ENCODE data around the gene TMEM127. TPM values are rescaled to one million over a fixed set of nuclear protein-coding genes. Genes with fewer than 3 reads are reported as not detected.

The TMEM127 gene
- total RNA-seq, 1 donor from 2014 or later = 85.7 TPM

DNA sequence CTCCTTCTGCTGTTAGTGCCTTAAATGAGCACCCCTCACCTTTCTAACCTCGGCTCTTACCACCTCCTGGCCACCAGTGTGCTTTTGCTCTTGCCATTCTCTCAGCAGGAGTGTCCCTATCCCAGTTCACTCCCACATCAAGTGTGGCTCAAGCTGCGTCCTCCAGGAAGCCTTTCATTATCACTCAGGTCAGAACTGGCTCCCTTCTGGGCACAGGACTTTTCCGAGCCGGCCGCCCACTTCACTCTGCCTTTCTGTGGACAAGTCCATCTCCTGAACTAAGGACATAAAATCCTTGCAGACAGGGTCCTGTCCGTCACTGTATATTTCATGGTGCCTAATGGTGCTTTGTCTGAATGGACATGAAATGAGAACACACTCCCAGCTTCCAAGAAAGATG, 15.6 kb downstream of the TMEM127 start:
- TF ChIP-seq, protein P1, sequence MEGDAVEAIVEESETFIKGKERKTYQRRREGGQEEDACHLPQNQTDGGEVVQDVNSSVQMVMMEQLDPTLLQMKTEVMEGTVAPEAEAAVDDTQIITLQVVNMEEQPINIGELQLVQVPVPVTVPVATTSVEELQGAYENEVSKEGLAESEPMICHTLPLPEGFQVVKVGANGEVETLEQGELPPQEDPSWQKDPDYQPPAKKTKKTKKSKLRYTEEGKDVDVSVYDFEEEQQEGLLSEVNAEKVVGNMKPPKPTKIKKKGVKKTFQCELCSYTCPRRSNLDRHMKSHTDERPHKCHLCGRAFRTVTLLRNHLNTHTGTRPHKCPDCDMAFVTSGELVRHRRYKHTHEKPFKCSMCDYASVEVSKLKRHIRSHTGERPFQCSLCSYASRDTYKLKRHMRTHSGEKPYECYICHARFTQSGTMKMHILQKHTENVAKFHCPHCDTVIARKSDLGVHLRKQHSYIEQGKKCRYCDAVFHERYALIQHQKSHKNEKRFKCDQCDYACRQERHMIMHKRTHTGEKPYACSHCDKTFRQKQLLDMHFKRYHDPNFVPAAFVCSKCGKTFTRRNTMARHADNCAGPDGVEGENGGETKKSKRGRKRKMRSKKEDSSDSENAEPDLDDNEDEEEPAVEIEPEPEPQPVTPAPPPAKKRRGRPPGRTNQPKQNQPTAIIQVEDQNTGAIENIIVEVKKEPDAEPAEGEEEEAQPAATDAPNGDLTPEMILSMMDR (IDR thresholded peaks at IDR 0.05; ENCODE audit: borderline replicate concordance) = no peak
- Histone ChIP-seq H3K36me3 (peaks cover 36% of the 10 kb centered on the region), H3K4me3 (no peak overlapping the region), H3K4me1 (peaks cover 80% of the 10 kb centered on the region), H3K9me3 (replicated peaks) (no peaks in the 10 kb centered on the region), H3K27me3 (ENCODE audit: low read depth) (no peaks in the 10 kb centered on the region), H3K27ac (replicated peaks) (peak overlapping the region; percentile 96)
- no peak for DNase-seq
- intact Hi-C loops (cut with micrococcal nuclease) = no loop called here

DNA sequence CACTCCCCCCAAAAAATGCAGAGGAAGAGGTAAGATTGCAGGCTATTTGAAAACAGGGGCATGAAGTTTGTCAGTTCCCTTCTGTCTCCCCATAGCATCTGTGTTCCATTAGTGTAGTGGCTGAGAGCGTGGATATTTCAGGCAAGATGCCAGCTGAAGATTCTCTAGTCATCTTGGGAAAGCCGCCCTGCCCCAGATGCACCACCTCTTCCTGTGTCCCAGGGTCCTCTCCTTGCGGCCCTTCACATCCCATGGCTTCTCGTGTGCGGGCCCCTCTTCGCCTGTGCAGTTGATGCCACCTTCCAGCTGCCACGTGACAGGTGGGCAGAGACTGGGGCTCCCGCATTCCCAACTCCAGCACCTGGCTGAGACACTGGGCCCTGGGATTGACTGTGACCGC, 16.1 kb downstream of the TMEM127 start:
- Histone ChIP-seq H3K36me3 (peaks cover 30% of the 10 kb centered on the region), H3K4me1 (peaks cover 74% of the 10 kb centered on the region), H3K4me3 (no peak overlapping the region), H3K27ac (replicated peaks) (peak overlapping the region; percentile 96), H3K9me3 (replicated peaks) (no peaks in the 10 kb centered on the region), H3K27me3 (ENCODE audit: low read depth) (no peaks in the 10 kb centered on the region)
- no peak for DNase-seq
- TF ChIP-seq, protein P1 (IDR thresholded peaks at IDR 0.05; ENCODE audit: borderline replicate concordance) = no peak
- intact Hi-C loops (cut with micrococcal nuclease) = no loop called here

DNA sequence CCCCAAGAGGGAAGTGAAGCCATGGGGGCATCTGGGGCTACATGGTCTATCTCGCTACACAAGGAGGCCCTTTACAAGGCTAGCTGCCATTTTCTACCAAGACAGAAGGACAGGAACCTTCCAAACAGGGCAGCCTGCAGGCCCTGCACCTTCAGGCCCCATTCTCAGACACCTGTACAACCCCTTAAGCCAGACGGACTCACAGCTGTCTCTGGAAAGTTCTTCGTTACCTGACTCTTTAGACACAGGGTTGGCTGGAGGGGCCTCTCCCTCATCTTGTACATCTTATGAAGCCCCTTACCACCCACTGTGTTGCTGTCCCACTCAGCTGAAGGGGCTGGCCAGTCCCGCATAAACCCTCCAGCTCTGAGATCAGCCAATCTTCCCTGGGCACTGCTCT, 17.2 kb downstream of the TMEM127 start:
- Histone ChIP-seq H3K36me3 (peaks cover 20% of the 10 kb centered on the region), H3K4me3 (no peak overlapping the region), H3K4me1 (peaks cover 64% of the 10 kb centered on the region), H3K27ac (replicated peaks) (no peak overlapping the region), H3K27me3 (ENCODE audit: low read depth) (no peaks in the 10 kb centered on the region), H3K9me3 (replicated peaks) (no peaks in the 10 kb centered on the region)
- intact Hi-C loops (cut with micrococcal nuclease) = no loop called here
- TF ChIP-seq, protein P1 (IDR thresholded peaks at IDR 0.05; ENCODE audit: borderline replicate concordance) = no peak
- no peak for DNase-seq

DNA sequence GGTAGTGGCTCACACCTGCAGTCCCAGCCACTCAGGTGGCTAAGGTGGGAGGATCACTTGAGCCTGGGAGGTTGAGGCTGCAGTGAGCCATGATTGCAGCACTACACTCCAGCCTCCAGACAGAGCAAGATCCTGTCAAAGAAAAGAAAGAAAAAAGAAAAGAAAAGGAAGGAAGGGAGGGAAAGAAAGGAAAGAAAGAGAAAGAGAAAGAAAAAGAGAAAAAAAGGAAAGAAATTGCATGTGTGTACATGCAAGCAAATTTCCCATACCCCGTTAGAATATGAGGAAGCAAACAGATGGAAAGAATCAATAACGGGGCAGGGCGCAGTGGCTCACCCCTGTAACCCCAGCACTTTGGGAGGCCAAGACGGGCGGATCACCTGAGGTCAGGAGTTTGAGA, 17.9 kb downstream of the TMEM127 start:
- intact Hi-C loops (cut with micrococcal nuclease) = no loop called here
- no peak overlapping the region for H3K27ac ChIP-seq (replicated peaks)

DNA sequence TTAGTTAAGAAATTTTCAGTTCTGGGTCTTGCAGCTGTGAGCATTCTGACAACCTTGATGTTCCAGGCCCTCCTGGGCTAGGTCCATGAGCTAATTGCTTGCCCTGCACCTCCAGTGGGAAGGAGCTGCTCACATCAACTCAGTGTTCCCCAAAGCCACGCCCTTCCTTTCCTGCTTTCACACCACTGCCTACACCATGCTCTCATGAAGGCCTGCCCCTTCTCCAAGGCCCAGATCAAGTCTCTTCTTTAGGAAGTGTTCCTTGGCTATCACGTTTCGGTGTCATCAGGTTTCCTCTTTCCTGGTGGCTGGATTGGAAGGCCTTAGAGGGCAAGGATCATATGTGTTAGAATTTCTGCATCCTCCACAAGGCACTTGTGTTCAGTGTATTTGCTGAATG, 18.8 kb downstream of the TMEM127 start:
- Histone ChIP-seq H3K36me3 (peaks cover 4% of the 10 kb centered on the region), H3K27me3 (ENCODE audit: low read depth) (no peaks in the 10 kb centered on the region), H3K27ac (replicated peaks) (no peak overlapping the region), H3K4me3 (no peak overlapping the region), H3K4me1 (peaks cover 58% of the 10 kb centered on the region), H3K9me3 (replicated peaks) (no peaks in the 10 kb centered on the region)
- TF ChIP-seq, protein P1 (IDR thresholded peaks at IDR 0.05; ENCODE audit: borderline replicate concordance) = no peak
- intact Hi-C loops (cut with micrococcal nuclease) = no loop called here
- no peak for DNase-seq

More for the DNA sequence above, 17.9 kb downstream of the TMEM127 start:
- peaks cover 13% of the 10 kb centered on the region for H3K36me3 ChIP-seq
- TF ChIP-seq, protein P1 (IDR thresholded peaks at IDR 0.05; ENCODE audit: borderline replicate concordance) = no peak
- no peak overlapping the region for H3K4me3 ChIP-seq
- no peak for DNase-seq
- no peaks in the 10 kb centered on the region for H3K9me3 ChIP-seq (replicated peaks)
- H3K4me1 ChIP-seq = peaks cover 58% of the 10 kb centered on the region
- no peaks in the 10 kb centered on the region for H3K27me3 ChIP-seq (ENCODE audit: low read depth)
